HG02943 (cell line): ENCODE results near the gene USP44.

Source experiments
- ATAC-seq: cut with Tn5 transposase; IDR thresholded peaks from one replicate; pipeline ENCODE4 v1.9.1; 2021; ENCODE audit warnings: mild to moderate bottlenecking, low read depth, moderate library complexity; ENCODE audit not compliant: unreplicated experiment

USP44 gene

GRCh38 chr12:95548539-95549391 lies 2.5 kb downstream of the USP44 start:
- ATAC-seq: no peak

GRCh38 chr12:95548056-95548538 lies 3.2 kb downstream of the USP44 start:
- no peak for ATAC-seq

DNA sequence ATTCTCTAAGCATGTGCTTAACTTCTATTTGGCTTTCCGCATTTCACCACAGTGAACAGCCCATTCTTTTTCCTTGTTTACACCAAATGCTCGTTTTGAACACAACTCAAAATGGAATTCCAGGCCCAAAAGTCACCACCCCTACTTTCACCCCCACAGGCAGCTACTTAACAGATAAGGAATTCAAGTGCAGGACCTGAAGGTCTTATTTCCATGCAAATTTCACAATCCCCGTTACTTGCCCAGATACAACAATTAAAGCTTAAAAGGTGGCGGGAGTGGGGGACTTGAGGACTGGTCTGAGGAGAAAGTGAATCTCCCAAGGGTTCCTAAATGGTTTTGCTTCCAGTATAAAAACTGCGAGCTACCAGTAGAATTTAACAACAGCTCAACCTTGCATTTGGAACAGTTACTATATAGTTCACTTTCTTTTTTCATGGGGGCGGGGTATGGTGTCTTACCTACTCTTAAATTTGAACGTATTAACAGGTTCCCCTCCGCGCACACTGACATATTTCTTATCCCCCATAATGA lies 3.7 kb downstream of the USP44 start:
- no peak for ATAC-seq

GRCh38 chr12:95546491-95546813 lies 4.8 kb downstream of the USP44 start:
- no peak for ATAC-seq

DNA sequence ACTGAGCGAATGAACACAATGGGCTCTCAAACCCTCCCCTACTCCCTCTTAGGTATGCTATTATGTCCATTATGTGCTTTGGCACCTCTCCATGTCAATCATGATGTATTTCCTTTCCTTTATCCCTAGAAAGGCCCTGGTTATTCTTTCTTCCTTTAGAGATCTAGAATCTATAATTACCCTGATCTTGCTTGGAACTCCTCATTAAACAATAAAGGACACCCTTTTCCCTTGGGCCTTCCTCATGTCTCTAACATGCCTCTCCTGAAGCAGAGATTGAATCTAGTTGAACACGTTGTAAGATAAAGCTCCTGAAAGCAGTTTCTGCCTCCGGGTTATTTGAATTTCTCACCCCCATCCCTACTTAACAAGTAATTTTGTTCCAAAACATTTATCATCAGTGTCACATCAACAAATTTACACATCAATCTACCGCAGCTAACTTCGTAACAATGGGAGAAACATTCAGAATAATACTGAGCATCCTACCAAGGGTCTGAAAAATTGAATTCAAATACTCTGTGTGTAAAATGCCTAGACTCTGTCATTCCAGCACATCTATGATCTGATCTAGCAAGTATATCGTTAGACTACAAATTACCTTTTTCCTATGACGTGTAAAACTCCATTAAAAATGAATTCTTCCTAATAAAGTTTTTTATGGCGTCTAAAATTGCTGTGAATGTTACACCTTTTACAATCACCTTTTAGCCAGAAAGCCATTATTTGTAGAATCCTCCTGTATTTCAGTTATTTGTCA lies 5.4 kb downstream of the USP44 start:
- no peak for ATAC-seq

DNA sequence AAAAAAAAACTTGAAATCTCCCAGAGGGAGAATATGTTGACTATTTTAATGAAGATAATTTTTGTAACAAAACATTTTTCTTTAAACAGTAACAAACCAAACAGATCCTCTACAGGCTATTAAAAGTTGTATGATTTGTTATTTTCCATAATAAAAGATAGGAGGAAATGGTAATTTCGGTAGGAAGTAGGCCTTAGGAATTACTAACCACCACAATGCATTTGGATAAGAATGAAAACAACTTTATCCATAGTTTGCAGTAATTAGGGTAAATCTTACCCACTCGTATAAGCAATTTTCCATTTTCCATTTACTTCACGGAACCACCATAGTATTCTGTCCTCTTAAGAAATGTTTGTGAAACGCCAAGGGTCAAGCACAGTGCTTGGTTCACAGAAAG lies 6.0 kb downstream of the USP44 start:
- ATAC-seq: no peak

DNA sequence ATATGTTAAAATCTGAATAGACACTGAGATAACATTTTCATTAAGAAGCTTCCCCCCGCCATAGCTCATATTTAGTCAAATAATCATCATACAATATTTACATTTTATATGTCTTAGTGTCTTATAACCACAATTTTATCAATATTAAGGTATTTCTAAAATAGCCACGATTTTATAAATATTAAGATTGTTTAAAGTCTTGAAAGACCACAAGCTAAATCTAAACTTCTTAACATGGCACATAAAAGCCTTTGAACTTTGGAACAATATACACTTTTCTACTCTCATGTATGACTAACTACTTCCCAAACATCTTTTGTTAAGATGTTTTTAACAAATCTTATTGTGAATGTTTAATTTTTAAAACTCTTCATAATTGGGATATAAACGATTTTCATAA lies 6.5 kb downstream of the USP44 start:
- ATAC-seq: no peak

DNA sequence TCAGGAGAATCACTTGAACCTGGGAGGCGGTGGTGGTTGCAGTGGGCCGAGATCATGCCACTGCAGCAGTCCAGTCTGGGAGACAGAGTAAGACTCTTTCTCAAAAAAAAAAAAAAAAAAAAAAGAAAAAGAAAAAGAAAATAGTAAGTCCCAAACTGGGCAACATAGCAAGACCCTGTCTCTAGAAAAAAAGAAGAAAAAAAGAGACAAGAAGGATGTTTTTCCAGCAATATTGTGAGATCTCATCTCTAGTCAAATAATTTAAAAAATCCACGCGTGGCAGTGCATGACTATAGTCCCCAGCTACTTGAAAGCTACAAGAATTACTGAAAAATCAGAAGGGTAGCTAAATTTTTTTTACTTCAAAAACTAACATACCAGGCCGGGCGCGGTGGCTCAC lies 8.0 kb downstream of the USP44 start:
- ATAC-seq: no peak

DNA sequence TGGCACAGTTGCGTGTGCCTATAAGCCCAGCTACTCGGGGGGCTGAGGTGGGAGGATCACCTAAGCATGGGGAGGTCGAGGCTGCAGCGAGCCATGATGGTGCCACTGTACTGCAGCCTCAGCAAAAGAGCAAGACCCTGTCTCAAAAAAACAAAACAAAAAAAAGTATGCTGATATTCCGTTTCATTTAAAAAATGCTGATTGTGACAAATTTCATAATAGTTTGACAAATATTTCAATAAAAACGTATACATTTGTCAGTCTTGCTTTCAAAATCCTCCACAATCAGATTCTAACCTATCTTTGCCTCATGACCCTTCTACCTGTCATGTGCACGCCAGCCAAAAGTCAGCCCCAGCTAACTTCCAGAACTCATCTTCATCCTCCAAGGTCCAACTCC lies 9.8 kb downstream of the USP44 start:
- ATAC-seq: no peak

GRCh38 chr12:95538656-95539055 lies 12.6 kb downstream of the USP44 start:
- no peak for ATAC-seq

DNA sequence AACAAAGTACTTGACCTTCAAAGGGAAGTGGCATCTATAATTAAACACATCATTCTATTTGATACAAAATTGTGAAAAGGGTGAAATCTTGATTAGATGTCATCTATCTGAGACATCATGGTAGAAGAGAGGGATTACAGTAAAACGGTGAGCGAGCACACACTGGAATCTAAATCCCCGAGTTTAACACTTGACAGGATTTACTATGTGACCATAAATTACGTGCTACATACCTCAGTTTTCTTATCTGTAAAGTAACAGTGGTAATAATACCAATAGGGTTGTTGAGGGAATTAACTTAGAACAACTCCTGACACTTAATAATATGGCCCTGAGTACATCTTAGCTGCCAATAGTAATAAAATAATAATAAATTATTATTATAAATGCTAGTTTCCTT lies 13.3 kb downstream of the USP44 start:
- ATAC-seq: no peak

- no peak for ATAC-seq
Observed at GRCh38 chr12:95533985-95534384, 17.3 kb downstream of the USP44 start.

DNA sequence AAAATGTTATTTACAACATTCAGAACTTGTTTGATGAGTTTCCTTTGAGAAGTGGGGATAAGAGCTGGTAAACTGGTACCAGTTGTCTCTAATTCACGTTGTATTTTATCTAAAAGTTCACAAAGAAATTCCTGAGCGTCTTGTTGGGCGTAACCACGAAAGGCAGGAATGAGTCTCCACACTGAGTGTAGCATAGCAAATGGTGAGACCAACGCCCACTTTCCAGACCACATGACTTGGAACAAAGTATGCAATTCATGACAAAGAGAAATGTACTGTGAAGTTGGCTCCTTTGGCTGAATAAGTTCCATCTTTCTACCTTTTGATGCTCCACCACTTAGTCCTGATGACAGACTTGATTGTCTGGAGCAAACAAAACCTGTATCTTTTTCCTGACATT lies 18.4 kb downstream of the USP44 start:
- no peak for ATAC-seq

- ATAC-seq: no peak
Observed at GRCh38 chr12:95529693-95530225, 21.5 kb downstream of the USP44 start.

GRCh38 chr12:95528431-95528830 lies 22.8 kb downstream of the USP44 start:
- ATAC-seq: no peak

DNA sequence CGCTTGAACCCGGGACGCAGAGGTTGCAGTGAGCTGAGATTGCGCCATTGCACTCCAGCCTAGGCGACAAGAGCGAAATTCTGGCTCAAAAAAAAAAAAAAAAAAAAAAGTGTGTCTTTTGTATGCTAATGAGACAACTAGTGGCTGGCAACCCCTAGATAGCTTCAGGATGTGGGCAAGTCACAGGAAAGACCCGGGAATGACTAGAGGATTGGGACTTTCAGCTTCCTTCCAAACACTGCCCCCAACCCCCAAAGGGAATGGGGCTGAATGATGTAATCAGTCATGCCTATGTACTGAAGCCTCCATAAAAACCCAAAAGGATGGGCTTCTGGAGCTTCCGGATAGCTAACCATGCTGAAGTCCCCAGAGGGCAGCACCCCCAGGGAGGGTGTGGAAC lies 28.6 kb downstream of the USP44 start:
- no peak for ATAC-seq

DNA sequence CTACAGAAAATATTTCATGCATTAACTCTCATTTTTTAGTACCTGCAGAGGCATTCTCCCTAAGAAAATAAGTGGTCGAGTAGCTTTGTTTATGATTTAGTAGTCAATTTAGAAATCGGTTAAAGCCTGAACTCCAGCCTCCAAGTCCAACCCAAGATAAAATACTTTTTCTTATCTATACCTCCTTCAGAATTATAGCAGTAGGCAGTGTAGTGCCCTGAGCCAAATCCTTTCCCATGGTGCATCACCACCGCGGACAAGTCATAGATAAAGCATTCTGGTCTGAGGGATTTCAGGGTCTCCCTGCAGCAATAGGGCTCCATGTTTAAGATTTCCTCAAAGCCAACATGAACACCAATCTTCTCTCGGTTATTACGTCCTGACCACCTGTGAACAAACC lies 30.5 kb downstream of the USP44 start:
- ATAC-seq: no peak

GRCh38 chr12:95518944-95519343 lies 32.3 kb downstream of the USP44 start:
- ATAC-seq: no peak

DNA sequence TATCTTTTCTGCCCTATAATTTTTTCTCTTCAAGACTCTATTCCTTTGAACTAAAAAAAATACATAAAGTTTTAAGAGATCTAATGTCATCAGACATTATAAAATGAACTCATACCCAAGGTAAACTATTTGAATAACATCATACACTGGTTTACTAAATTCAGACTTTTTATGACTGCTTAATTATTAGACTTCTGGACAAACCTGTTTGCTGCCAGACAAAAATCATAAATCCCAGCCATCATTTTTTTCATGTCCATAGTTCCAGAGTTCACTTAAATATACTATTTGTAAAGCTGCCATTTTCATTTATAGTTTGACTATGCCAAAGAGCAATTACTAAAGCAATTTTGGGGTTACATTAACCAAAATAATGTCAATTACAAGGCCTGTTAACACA lies 34.0 kb downstream of the USP44 start:
- ATAC-seq: no peak

DNA sequence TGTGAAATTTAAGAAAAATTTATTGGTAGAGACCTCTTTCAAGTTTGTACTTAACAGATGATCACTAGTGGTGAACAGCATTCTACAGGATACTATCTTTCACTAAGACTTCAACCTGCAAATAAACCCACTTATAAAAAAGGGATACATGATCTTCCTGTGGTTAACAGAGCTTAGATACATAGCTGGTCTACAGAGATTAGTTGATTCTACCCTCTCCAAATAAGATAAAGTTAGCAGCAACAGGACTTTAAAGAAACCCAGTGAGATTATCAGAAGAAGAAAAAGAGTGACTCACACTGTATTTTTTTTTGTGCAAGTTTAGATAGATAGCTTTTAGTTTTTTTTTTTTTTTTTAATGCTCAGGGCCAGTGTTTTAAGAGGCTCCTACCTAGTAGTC lies 34.5 kb downstream of the USP44 start:
- no peak for ATAC-seq

DNA sequence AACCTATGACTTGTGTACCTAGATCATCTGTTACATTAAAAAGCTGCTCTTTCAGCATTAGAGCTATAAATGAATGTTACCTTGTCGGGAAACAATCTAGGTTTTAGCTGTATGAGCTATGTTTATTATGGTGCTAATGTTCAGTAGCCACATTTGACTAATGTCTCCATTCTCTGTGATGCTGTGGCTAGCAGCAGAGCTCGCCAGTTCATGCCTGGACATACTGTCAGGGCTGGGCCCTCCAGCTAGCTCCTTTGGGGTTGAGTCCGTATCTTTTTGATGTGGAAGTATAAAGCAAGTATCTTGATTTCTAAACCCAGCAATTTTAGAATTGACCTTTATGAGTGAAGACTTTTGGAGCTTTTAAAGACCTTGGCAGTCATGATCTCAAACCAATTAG lies 36.1 kb downstream of the USP44 start:
- no peak for ATAC-seq
